ENCODE measurements around the gene KIFC3. TPM values are rescaled to one million over a fixed set of nuclear protein-coding genes. Genes with fewer than 3 reads are reported as not detected.

Gene KIFC3
- total RNA-seq, 6 experiments from 2014 or later: 51.8 to 81.5 (median 72.7) TPM

DNA sequence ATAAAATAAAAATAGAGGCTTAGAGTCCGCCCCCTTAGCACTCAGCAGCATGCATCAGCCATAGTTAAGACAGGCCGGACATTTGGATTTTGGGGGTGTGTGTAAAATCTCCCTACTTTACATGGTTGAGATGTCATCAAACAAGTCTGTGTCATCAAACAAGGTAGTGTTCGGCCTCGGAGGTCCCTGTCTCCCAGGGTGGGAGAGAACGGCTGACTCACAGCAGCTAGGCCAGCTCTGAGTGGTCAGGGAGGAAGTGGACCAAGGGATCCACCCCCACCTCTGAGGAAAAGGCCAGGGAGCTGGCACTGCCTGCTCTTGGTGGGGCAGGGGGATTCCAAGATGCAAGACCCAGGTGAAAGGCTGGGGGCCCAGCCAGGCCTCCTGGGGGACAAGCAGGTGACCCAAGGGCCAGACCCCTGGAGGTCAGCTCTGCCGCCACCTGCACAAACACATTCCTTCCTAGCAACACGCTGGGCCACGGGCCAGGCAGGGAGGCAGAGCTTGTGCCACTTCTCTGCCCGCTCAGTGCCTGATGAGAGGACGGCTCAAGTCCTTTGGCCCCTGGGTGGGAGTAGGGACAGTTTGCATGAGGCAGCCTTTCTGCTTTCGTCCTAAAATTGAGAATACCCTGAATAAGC, 28.5 kb downstream of the KIFC3 start:
- H3K27me3 Mint-ChIP-seq (ENCODE audit: insufficient read depth): no peaks in the 10 kb centered on the region; the same call in 1 of the 2 replicates
- H3K27ac Mint-ChIP-seq: no peak overlapping the region
- peaks cover 17% of the 10 kb centered on the region; the same call in 1 of the 2 replicates for H3K4me1 Mint-ChIP-seq (ENCODE audit: low read depth)
- H3K36me3 Mint-ChIP-seq (ENCODE audit: low read depth): peaks cover 10% of the 10 kb centered on the region; the same call in 1 of the 2 replicates
- no peaks in the 10 kb centered on the region for H3K9me3 Mint-ChIP-seq
- DNase-seq: no peak
- TF ChIP-seq, protein P1, sequence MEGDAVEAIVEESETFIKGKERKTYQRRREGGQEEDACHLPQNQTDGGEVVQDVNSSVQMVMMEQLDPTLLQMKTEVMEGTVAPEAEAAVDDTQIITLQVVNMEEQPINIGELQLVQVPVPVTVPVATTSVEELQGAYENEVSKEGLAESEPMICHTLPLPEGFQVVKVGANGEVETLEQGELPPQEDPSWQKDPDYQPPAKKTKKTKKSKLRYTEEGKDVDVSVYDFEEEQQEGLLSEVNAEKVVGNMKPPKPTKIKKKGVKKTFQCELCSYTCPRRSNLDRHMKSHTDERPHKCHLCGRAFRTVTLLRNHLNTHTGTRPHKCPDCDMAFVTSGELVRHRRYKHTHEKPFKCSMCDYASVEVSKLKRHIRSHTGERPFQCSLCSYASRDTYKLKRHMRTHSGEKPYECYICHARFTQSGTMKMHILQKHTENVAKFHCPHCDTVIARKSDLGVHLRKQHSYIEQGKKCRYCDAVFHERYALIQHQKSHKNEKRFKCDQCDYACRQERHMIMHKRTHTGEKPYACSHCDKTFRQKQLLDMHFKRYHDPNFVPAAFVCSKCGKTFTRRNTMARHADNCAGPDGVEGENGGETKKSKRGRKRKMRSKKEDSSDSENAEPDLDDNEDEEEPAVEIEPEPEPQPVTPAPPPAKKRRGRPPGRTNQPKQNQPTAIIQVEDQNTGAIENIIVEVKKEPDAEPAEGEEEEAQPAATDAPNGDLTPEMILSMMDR (IDR thresholded peaks at IDR 0.05): no peak
- H3K4me3 Mint-ChIP-seq: no peak overlapping the region

DNA sequence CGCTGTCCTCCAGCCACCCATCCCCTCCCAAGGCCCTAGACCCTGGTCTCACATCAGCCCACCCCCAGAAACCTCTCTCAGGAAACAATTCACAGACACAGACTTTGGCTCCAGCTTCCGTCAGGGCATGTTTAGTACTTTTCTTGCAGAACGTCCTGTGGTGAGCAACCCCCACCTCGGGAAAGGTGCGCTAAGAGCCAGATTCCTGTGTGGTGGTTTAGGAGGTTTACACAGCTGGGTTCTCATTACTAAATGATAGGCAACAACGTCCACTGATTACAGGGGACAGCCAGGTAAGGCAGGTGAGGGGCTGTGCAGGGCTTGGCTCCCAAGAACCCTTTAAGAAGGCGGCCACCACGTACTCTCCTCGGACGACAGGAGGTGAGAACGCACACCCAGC, 29.3 kb downstream of the KIFC3 start:
- H3K4me1 Mint-ChIP-seq (ENCODE audit: low read depth): peaks cover 10% of the 10 kb centered on the region; the same call in 1 of the 2 replicates
- TF ChIP-seq, protein P1 (IDR thresholded peaks at IDR 0.05): no peak
- H3K4me3 Mint-ChIP-seq: no peak overlapping the region
- no peak for DNase-seq
- peaks cover 10% of the 10 kb centered on the region; the same call in 1 of the 2 replicates for H3K36me3 Mint-ChIP-seq (ENCODE audit: low read depth)
- H3K27me3 Mint-ChIP-seq (ENCODE audit: insufficient read depth): no peaks in the 10 kb centered on the region; the same call in 1 of the 2 replicates
- no peaks in the 10 kb centered on the region for H3K9me3 Mint-ChIP-seq
- H3K27ac Mint-ChIP-seq: no peak overlapping the region

DNA sequence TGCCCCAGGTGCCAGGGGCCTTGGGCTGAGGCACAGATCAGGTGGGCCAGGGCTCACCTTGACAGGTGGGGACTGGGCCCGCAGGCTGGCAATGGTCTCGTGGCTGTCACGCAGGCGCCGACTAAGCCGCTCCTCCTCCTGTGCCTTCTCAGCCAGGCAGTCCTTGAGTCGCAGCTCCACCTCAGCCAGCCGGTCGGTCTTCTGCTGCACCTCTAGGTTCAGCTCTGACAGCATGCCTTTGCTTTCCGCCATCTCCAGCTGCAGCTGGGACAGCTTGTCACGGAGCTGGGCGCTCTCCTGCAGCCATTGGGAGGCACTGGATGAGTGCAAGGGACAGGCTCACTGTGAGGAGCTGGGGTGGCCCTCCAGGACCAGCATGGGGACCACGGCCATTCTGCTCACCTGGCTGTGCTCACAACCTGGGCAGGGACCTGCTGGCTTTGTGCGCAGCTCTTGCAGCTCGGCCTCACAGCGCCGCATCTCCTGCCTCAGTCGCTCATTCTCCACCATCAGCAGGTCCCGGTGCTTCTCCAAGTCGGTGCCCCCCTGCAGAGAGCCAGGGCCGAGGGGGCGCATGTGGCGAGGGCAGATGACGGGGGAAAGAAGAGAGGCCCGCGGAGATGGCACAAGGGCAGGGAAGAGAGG, 31.0 kb downstream of the KIFC3 start:
- DNase-seq: no peak
- TF ChIP-seq, protein P1 (IDR thresholded peaks at IDR 0.05): no peak
- no peaks in the 10 kb centered on the region; the same call in none of the 2 replicates for H3K27me3 Mint-ChIP-seq (ENCODE audit: insufficient read depth)
- no peak overlapping the region for H3K27ac Mint-ChIP-seq
- H3K4me1 Mint-ChIP-seq (ENCODE audit: low read depth): peaks cover 10% of the 10 kb centered on the region; the same call in 1 of the 2 replicates
- H3K36me3 Mint-ChIP-seq (ENCODE audit: low read depth): peaks cover 16% of the 10 kb centered on the region
- H3K4me3 Mint-ChIP-seq: no peak overlapping the region
- no peaks in the 10 kb centered on the region for H3K9me3 Mint-ChIP-seq

DNA sequence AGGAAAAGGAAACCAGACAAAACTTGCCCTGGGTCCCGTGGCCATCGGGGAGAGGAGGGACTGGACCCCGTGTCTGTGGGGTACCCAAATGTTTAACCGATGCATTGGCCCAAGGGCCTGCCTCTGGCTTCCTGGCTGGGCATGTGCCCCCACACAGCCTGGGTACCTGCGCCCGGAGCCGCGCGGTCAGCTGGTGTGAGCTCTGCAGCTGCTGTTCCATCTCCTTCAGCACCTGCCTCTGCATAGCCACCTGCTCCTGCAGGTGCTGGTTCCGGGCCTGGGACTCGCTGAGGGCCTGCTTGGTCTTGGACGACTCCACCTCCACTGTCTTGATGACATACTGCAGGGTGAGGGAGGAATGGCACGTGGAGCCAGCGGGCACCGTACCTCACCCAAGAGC, 31.9 kb downstream of the KIFC3 start:
- no peaks in the 10 kb centered on the region; the same call in 1 of the 2 replicates for H3K27me3 Mint-ChIP-seq (ENCODE audit: insufficient read depth)
- TF ChIP-seq, protein P1 (IDR thresholded peaks at IDR 0.05): no peak
- H3K4me1 Mint-ChIP-seq (ENCODE audit: low read depth): peaks cover 10% of the 10 kb centered on the region; the same call in 1 of the 2 replicates
- no peak for DNase-seq
- no peak overlapping the region for H3K4me3 Mint-ChIP-seq
- peaks cover 24% of the 10 kb centered on the region for H3K36me3 Mint-ChIP-seq (ENCODE audit: low read depth)
- H3K9me3 Mint-ChIP-seq: no peaks in the 10 kb centered on the region
- H3K27ac Mint-ChIP-seq: no peak overlapping the region

DNA sequence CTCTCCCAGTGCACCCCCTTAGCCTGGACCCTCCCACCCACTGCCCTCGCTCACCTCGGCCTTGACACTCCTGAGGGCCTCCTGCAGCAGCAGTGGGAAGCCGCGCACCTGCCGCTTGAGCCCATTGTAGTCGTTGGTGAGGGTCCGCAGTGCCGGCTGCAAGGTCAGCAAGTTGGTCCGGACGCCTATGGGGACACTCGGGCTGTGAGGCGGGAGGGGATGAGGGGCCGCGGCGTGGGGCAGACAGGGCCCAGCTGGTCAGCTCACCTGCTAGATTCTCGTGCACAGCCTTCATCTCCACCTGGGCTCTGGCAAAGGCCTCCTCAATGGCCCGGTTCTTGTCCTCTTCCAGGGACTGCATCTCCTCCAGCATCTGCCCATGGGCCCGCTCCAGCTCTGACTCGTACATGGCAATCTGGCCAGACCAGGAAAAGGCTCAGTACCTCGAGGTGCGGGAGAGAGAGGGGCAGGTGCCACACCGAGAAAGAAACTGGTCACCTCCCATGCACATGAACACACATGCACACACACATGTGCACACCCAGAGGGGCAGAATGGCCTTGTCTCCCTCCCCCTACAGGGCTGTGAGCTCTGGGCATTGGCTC, 32.6 kb downstream of the KIFC3 start:
- Mint-ChIP-seq H3K27me3 (ENCODE audit: insufficient read depth) (no peaks in the 10 kb centered on the region; the same call in 1 of the 2 replicates), H3K9me3 (no peaks in the 10 kb centered on the region), H3K27ac (no peak overlapping the region), H3K4me1 (ENCODE audit: low read depth) (peaks cover 12% of the 10 kb centered on the region), H3K36me3 (ENCODE audit: low read depth) (peaks cover 31% of the 10 kb centered on the region), H3K4me3 (no peak overlapping the region)
- TF ChIP-seq, protein P1 (IDR thresholded peaks at IDR 0.05): no peak
- no peak for DNase-seq

All from HFFc6 (cell line).